Fibroblast of lung (primary cell): ENCODE measurements around the gene PIK3R2. TPM values are rescaled to one million over a fixed set of nuclear protein-coding genes. Genes with fewer than 3 reads are reported as not detected.

Experiments
- DNase-seq, 2 donors: peaks; one replicate each; pipeline versions ENCODE4 v3.0.0 to v3.0.0-alpha.2; 2010; ENCODE audit warnings: low read depth in 2 of 2
- H2AFZ ChIP-seq: 2 replicates; pipeline ENCODE4 v1.5.1; 2012; ENCODE audit warnings: low read length, control low read depth, inconsistent platforms
- H3K27ac ChIP-seq: 2 replicates; pipeline ENCODE4 v1.5.1; 2011; ENCODE audit warnings: low read length, control low read depth; ENCODE audit not compliant: insufficient read depth
- H3K27me3 ChIP-seq: 2 replicates; pipeline ENCODE4 v1.5.1; 2011; ENCODE audit warnings: mild to moderate bottlenecking, low read length; ENCODE audit not compliant: control insufficient read depth, insufficient read depth
- H3K36me3 ChIP-seq: 2 replicates; pipeline ENCODE4 v1.5.1; 2011; ENCODE audit warnings: low read length; ENCODE audit not compliant: control insufficient read depth, insufficient read depth
- H3K4me1 ChIP-seq: 2 replicates; pipeline ENCODE4 v1.5.1; 2011; ENCODE audit warnings: low read length; ENCODE audit not compliant: control insufficient read depth, insufficient read depth; ENCODE audit errors: extremely low read depth
- H3K4me2 ChIP-seq: 2 replicates; pipeline ENCODE4 v1.5.1; 2011; ENCODE audit warnings: low read length, control low read depth; ENCODE audit not compliant: insufficient read depth; ENCODE audit errors: extremely low read depth
- H3K4me3 ChIP-seq, 4 experiments: fragments of 200-600 bp in 1 of 4; sonication (generic) in 1 of 4; replicated peaks in 1 of 4; 2 replicates each; pipeline ENCODE4 v1.5.1; 2011 to 2016; ENCODE audit warnings: low read length in 4 of 4, low read depth in 3 of 4, mild to moderate bottlenecking in 3 of 4, control low read depth in 2 of 4, inconsistent platforms in 1 of 4, mixed read lengths in 1 of 4; ENCODE audit not compliant: insufficient read depth in 1 of 4; ENCODE audit errors: control extremely low read depth in 1 of 4
- H3K79me2 ChIP-seq: 2 replicates; pipeline ENCODE4 v1.5.1; 2012; ENCODE audit warnings: mild to moderate bottlenecking, low read length, inconsistent platforms; ENCODE audit not compliant: control insufficient read depth, insufficient read depth
- H3K9ac ChIP-seq: 2 replicates; pipeline ENCODE4 v1.5.1; 2011; ENCODE audit warnings: mild to moderate bottlenecking, low read length, control low read depth; ENCODE audit not compliant: insufficient read depth
- H3K9me3 ChIP-seq: 2 replicates; pipeline ENCODE4 v1.5.1; 2012; ENCODE audit warnings: low read depth, low read length; ENCODE audit not compliant: control insufficient read depth, insufficient read depth
- H4K20me1 ChIP-seq: 2 replicates; pipeline ENCODE4 v1.5.1; 2011; ENCODE audit warnings: low read length; ENCODE audit not compliant: control insufficient read depth, insufficient read depth; ENCODE audit errors: extremely low read depth
- EZH2 ChIP-seq: IDR thresholded peaks from 2 replicates; pipeline ENCODE4 v1.5.1; 2012; ENCODE audit warnings: low read length, control low read depth, mild to moderate bottlenecking; ENCODE audit errors: missing control alignments
- polyA plus RNA-seq, 2 donors: library from polyadenylated mRNA; depleted of rRNA in 1 of 2; stranded (reverse) in 1 of 2; unstranded in 1 of 2; fragments of >200 nt; gene quantifications; 2 replicates each; pipeline ENCODE4 v1.2.1, GENCODE V29; 2011 to 2012; ENCODE audit warnings: missing spikeins in 1 of 2
- total RNA-seq: library from RNA; depleted of rRNA; stranded (reverse); fragments of >200 nt; gene quantifications from 2 replicates; pipeline ENCODE4 v1.2.1, GENCODE V29; 2014
- TF ChIP-seq, protein P1 (sequence below), 2 donors: IDR thresholded peaks in 1 of 2; conservative IDR thresholded peaks in 1 of 2; 1 replicate in 1 of 2; 2 replicates in 1 of 2; pipeline ENCODE4 v1.5.1; 2011 to 2012; ENCODE audit warnings: low read length in 2 of 2, control low read depth in 1 of 2, inconsistent platforms in 1 of 2, low read depth in 1 of 2, mild to moderate bottlenecking in 1 of 2

The PIK3R2 gene
- total and polyA plus RNA-seq, 2 donors (not counting 1 experiment from before 2014, with no cell fraction given), result 10.1 to 18.4 TPM

DNA sequence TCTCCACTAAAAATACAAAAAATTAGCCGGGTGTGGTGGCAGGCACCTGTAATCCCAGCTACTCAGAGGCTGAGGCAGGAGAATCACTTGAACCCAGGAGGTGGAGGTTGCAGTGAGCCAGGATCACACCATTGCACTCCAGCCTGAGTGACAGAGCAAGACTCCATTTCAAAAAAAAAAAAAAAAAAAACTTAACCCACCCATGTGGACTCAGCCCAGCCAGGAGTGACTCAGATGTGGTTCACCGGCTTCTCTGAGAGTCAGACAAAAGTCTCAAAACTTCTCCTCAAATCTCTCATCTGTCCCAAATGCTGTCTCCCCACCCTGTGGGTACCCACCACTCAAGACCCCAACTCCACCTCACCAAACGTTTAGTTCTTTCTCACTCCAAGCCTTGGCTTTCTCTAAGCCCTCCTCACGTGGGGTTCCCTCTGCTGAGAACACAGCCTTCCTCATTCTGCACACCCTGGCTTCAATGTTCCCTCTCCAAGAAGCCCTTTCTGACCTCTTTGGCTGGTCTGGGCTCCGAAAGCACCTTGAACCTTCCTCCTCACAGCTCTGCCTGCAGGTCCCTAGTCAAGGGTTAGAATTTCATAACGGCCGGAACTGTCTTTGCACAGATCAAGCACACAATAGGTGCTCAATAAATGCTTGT lies 61.9 kb downstream of the PIK3R2 start:
- no peak for TF ChIP-seq EZH2
- TF ChIP-seq, protein P1, sequence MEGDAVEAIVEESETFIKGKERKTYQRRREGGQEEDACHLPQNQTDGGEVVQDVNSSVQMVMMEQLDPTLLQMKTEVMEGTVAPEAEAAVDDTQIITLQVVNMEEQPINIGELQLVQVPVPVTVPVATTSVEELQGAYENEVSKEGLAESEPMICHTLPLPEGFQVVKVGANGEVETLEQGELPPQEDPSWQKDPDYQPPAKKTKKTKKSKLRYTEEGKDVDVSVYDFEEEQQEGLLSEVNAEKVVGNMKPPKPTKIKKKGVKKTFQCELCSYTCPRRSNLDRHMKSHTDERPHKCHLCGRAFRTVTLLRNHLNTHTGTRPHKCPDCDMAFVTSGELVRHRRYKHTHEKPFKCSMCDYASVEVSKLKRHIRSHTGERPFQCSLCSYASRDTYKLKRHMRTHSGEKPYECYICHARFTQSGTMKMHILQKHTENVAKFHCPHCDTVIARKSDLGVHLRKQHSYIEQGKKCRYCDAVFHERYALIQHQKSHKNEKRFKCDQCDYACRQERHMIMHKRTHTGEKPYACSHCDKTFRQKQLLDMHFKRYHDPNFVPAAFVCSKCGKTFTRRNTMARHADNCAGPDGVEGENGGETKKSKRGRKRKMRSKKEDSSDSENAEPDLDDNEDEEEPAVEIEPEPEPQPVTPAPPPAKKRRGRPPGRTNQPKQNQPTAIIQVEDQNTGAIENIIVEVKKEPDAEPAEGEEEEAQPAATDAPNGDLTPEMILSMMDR (conservative IDR thresholded peaks at IDR 0.05 in 1 of 2, IDR thresholded peaks at IDR 0.05 in 1 of 2; ENCODE audit: low read depth in 1 of 2, low read length in 2 of 2), result no peak
- H2AFZ ChIP-seq, result peak overlapping the region; percentile 74
- no peaks in the 10 kb centered on the region for H3K9me3 ChIP-seq
- H3K27me3 ChIP-seq, result no peaks in the 10 kb centered on the region
- no peak overlapping the region for H3K9ac ChIP-seq
- no peaks in the 10 kb centered on the region for H4K20me1 ChIP-seq
- H3K27ac ChIP-seq, result peak overlapping the region; percentile 47
- H3K36me3 ChIP-seq, result no peaks in the 10 kb centered on the region
- DNase-seq, result peak; percentile 38 to 55
- peaks cover 6% of the 10 kb centered on the region for H3K4me1 ChIP-seq
- no peaks in the 10 kb centered on the region for H3K79me2 ChIP-seq
- no peak overlapping the region for H3K4me3 ChIP-seq
- H3K4me2 ChIP-seq, result peak overlapping the region; percentile 64

DNA sequence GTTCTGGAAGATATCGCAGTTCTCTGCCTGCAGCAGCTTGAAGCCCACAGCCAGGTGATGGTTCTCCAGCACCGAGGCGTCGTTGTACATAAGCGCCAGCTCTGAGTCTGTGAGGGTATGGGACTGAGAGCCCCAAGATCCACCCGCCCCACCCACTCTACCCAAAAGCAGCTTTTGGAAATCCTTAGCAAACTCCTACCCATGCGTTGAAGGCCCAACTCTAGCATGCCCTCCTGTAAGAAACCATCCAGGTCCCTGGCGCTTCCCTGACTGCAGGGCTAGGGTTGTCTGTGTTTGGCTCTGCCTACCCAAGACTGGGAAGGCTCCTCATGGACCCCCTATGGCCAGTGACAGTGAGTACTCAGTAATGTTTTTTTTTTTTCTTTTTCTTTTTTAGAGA lies 63.8 kb downstream of the PIK3R2 start:
- no peaks in the 10 kb centered on the region for H4K20me1 ChIP-seq
- H3K9ac ChIP-seq, result no peak overlapping the region
- TF ChIP-seq, protein P1 (conservative IDR thresholded peaks at IDR 0.05 in 1 of 2, IDR thresholded peaks at IDR 0.05 in 1 of 2; ENCODE audit: low read depth in 1 of 2, low read length in 2 of 2), result no peak
- H2AFZ ChIP-seq, result no peak overlapping the region
- no peaks in the 10 kb centered on the region for H3K9me3 ChIP-seq
- no peaks in the 10 kb centered on the region for H3K27me3 ChIP-seq
- no peak for DNase-seq
- peaks cover 4% of the 10 kb centered on the region for H3K4me1 ChIP-seq
- no peak overlapping the region for H3K4me2 ChIP-seq
- H3K4me3 ChIP-seq, result no peak overlapping the region
- H3K27ac ChIP-seq, result no peak overlapping the region
- H3K79me2 ChIP-seq, result no peaks in the 10 kb centered on the region
- H3K36me3 ChIP-seq, result no peaks in the 10 kb centered on the region

DNA sequence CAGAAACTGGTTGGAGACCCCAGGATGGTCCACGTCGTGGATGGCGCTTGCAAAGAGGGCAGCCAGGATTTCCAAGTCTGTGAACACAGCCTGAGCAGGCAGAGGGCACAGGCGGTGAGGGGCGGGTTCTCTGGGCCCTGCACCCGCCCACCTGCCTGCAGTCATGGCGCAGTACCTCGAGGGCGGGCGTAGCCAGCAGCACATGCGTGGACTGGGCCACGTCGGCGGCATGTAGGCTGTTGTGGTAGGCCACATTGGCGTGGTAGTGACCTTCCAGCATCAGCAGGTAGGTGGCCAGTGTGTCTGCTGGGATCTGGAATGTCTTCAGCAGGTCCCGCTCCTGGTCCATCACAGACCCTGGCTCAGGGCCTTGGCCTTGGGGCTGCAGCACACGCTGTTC lies 65.2 kb downstream of the PIK3R2 start:
- no peak for DNase-seq
- Histone ChIP-seq H3K79me2 (no peaks in the 10 kb centered on the region), H3K4me3 (no peak overlapping the region)

More for the DNA sequence above, 65.2 kb downstream of the PIK3R2 start:
- Histone ChIP-seq H3K36me3 (no peaks in the 10 kb centered on the region), H2AFZ (no peak overlapping the region), H3K27me3 (no peaks in the 10 kb centered on the region), H3K4me2 (no peak overlapping the region), H3K4me1 (peaks cover 4% of the 10 kb centered on the region), H3K27ac (no peak overlapping the region), H4K20me1 (no peaks in the 10 kb centered on the region), H3K9ac (no peak overlapping the region), H3K9me3 (no peaks in the 10 kb centered on the region)
- TF ChIP-seq, protein P1 (conservative IDR thresholded peaks at IDR 0.05 in 1 of 2, IDR thresholded peaks at IDR 0.05 in 1 of 2; ENCODE audit: low read depth in 1 of 2, low read length in 2 of 2), result no peak
- TF ChIP-seq EZH2, result no peak
